ENCODE measurements around the gene TRIM24. TPM values are rescaled to one million over a fixed set of nuclear protein-coding genes. Genes with fewer than 3 reads are reported as not detected.
A peak's percentile ranks its signal among the peaks of the same experiment; 100 is the strongest.
"Not testable (repeated sequence)": the region's sequence is repeated elsewhere in the genome, so short reads cannot be mapped to it uniquely, and the experiment has no call there.

Gene TRIM24
- total RNA-seq = 10 to 100 TPM; 14.5 to 19.1 TPM

DNA sequence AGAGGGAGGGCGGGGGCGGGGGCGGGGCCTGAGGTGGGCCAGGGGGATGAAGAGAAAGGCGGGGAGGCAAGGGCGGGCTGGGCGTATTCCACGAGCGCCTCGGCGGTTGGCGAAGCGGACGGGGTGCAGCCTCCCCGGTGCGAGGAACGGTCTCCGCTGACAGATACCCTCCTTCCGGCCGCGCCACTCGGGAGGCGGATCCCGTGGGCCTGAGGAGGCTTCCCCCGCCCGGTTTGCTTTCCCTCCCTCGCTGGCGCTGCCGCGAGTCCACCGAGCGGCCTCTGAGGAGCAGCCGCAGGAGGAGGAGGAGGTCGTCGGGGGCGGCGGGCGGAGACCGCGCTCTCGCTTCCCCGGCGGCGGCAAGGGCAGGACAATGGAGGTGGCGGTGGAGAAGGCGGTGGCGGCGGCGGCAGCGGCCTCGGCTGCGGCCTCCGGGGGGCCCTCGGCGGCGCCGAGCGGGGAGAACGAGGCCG is at the start of gene TRIM24:
Gene TRIM24 (plus strand): TSS at position 84 of the 473 bp plus-strand sequence. CDS start 290 bp downstream, at position 374.
- Histone ChIP-seq H3K27me3 (no peaks in the 10 kb centered on the region), H3K4me3 (peak within 1 kb of the TSS; percentile 96), H3K9ac (ENCODE audit: low read depth in 2 of 2, low read length in 2 of 2) (peak within 1 kb of the TSS; percentile 80 to 86), H3K27ac (peak within 1 kb of the TSS; percentile 98), H3K36me3 (no peaks in the 10 kb centered on the region), H3K9me3 (no peaks in the 10 kb centered on the region), H3K4me1 (no peaks in the 10 kb centered on the region)
- peak; percentile 96 for DNase-seq
- intact Hi-C loops (cut with DNase I) = no loop called here
- TF ChIP-seq, protein P1, sequence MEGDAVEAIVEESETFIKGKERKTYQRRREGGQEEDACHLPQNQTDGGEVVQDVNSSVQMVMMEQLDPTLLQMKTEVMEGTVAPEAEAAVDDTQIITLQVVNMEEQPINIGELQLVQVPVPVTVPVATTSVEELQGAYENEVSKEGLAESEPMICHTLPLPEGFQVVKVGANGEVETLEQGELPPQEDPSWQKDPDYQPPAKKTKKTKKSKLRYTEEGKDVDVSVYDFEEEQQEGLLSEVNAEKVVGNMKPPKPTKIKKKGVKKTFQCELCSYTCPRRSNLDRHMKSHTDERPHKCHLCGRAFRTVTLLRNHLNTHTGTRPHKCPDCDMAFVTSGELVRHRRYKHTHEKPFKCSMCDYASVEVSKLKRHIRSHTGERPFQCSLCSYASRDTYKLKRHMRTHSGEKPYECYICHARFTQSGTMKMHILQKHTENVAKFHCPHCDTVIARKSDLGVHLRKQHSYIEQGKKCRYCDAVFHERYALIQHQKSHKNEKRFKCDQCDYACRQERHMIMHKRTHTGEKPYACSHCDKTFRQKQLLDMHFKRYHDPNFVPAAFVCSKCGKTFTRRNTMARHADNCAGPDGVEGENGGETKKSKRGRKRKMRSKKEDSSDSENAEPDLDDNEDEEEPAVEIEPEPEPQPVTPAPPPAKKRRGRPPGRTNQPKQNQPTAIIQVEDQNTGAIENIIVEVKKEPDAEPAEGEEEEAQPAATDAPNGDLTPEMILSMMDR (IDR thresholded peaks at IDR 0.05) = no peak

DNA sequence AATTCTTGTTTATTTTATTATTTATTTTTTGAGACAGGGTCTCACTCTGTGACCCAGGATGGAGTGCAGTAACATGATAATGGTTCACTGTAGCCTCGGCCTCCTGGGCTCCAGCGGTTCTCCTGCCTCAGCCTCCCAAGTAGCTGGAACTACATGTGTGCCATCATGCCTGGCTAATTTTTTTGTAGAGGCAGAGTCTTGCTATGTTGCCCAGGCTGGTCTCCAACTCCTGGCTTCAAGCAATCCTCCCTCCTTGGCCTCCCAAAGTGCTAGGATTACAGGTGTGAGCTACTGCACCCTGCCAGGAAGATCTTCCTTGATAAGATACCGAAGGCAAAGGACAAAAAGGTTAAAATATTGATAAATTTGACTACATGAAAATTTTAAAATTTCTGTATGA is 48.0 kb upstream of the TRIM24 start:
- H3K9ac ChIP-seq (ENCODE audit: low read depth in 2 of 2, low read length in 2 of 2); DNase-seq; H3K9me3 ChIP-seq; H3K4me1 ChIP-seq; intact Hi-C loops (cut with DNase I); H3K36me3 ChIP-seq; H3K27ac ChIP-seq; H3K27me3 ChIP-seq; H3K4me3 ChIP-seq: not testable (repeated sequence)

GRCh38 chr7:138412921-138413320 is 47.1 kb upstream of the TRIM24 start:
- H3K4me1 ChIP-seq; H3K9ac ChIP-seq (ENCODE audit: low read depth in 2 of 2, low read length in 2 of 2); H3K36me3 ChIP-seq; H3K27me3 ChIP-seq; H3K4me3 ChIP-seq; H3K9me3 ChIP-seq; DNase-seq; intact Hi-C loops (cut with DNase I); H3K27ac ChIP-seq: not testable (repeated sequence)

DNA sequence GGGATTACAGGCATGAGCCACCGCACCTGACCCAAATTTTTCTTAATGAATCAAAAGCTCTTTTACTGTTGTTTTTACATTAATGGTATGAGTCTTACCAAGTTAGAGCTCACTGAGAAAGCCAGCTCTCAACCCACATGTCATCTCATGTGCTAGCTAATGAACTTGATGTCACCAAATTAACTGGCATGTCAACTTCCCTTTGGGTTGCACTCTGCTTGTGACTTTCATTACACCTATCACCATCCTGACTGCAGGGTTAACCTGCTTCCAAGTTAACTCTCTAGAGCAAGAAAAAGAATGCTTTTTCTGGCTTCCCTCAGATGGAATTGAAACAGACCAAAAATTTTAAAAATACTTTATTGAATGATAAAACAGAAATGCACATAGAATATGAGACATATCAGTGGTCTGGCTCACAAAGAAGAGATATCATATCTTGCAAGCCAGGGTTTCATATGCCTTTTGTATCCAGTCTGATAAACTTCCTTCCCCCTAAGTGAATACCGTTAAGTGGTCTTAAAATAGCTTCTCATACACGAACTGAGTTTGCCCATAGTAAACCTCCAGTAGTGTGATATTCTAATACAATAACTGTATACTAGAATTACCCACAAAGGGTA is 42.9 kb upstream of the TRIM24 start:
- Histone ChIP-seq H3K9me3 (no peaks in the 10 kb centered on the region), H3K4me1 (no peaks in the 10 kb centered on the region), H3K27ac (no peak overlapping the region), H3K4me3 (no peak overlapping the region), H3K9ac (ENCODE audit: low read depth in 2 of 2, low read length in 2 of 2) (no peak overlapping the region), H3K27me3 (no peaks in the 10 kb centered on the region), H3K36me3 (no peaks in the 10 kb centered on the region)
- TF ChIP-seq, protein P1 (IDR thresholded peaks at IDR 0.05) = no peak
- DNase-seq = no peak
- intact Hi-C loops (cut with DNase I) = no loop called here

DNA sequence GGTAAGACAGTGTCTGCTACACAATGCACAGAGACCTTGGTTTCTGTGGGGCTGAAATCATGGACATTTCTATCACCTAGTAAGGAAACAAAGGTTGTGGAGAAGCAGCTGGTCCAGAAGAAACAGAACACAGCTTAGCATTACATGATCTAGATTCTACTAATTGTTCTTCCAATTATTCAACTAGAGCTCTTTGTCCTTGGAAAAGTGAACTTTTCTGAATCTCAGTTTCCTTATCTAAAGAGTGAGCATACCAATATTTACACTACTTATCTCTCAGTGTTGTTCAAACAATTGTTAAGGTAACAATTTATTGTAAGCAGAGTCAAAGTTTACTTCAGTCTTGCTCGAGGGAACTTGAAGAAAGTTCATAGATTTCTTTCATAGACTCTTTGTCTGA is 42.3 kb upstream of the TRIM24 start:
- TF ChIP-seq, protein P1 (IDR thresholded peaks at IDR 0.05) = no peak
- intact Hi-C loops (cut with DNase I) = no loop called here
- Histone ChIP-seq H3K36me3 (no peaks in the 10 kb centered on the region), H3K27ac (no peak overlapping the region), H3K4me1 (no peaks in the 10 kb centered on the region), H3K27me3 (no peaks in the 10 kb centered on the region), H3K9ac (ENCODE audit: low read depth in 2 of 2, low read length in 2 of 2) (no peak overlapping the region), H3K9me3 (no peaks in the 10 kb centered on the region), H3K4me3 (no peak overlapping the region)
- DNase-seq = no peak

DNA sequence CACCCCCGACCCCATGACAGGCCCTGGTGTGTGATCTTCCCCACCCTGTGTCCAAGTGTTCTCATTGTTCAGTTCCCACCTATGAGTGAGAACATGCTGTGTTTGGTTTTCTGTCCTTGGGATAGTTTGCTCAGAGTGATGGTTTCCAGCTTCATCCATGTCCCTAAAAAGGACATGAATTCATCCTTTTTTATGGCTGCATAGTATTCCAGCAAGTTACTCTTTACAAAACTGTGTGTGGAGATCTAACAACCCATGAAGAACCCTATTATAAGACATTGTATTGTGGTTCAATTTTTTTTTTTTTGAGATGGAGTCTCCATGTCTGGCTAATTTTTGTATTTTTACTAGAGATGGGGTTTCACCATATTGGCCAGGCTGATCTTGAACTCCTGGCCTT is 41.7 kb upstream of the TRIM24 start:
- H3K36me3 ChIP-seq; H3K27me3 ChIP-seq; H3K9me3 ChIP-seq; intact Hi-C loops (cut with DNase I); H3K9ac ChIP-seq (ENCODE audit: low read depth in 2 of 2, low read length in 2 of 2); DNase-seq; H3K27ac ChIP-seq; H3K4me3 ChIP-seq; H3K4me1 ChIP-seq: not testable (repeated sequence)

- intact Hi-C loops (cut with DNase I) = no loop called here
These were observed 35.0 kb upstream of the TRIM24 start for GRCh38 chr7:138425026-138425425.

More at GRCh38 chr7:138425026-138425425, 35.0 kb upstream of the TRIM24 start:
- Histone ChIP-seq H3K9me3 (no peaks in the 10 kb centered on the region), H3K27ac (no peak overlapping the region), H3K27me3 (no peaks in the 10 kb centered on the region), H3K4me3 (no peak overlapping the region), H3K9ac (ENCODE audit: low read depth in 2 of 2, low read length in 2 of 2) (no peak overlapping the region), H3K4me1 (no peaks in the 10 kb centered on the region), H3K36me3 (no peaks in the 10 kb centered on the region)
- no peak for DNase-seq
- TF ChIP-seq, protein P1 (IDR thresholded peaks at IDR 0.05) = no peak

Data from colonic mucosa (tissue), 4 donors.